Ovary (tissue), 9 donors: ENCODE results near the gene TMEM184A. TPM values are rescaled to one million over a fixed set of nuclear protein-coding genes. Genes with fewer than 3 reads are reported as not detected.

Source experiments
- DNase-seq, 5 donors: peaks; one replicate each; pipeline ENCODE4 v3.0.0-alpha.2; 2019 to 2020
- H3K27ac ChIP-seq, 2 donors: fragments of 200-600 bp; one replicate each; pipeline versions ENCODE4 v1.5.1 to v1.8.0; 2019 to 2022
- H3K27me3 ChIP-seq: fragments of 200-600 bp; one replicate; pipeline ENCODE4 v1.8.0; 2022
- H3K36me3 ChIP-seq: fragments of 200-600 bp; sonication (generic); one replicate; pipeline ENCODE4 v1.5.1; 2019
- H3K4me1 ChIP-seq: one replicate; pipeline ENCODE4 v1.8.1; 2013; ENCODE audit warnings: mild to moderate bottlenecking, moderate library complexity; ENCODE audit not compliant: insufficient read depth
- H3K4me3 ChIP-seq: fragments of 200-600 bp; sonication (generic); one replicate; pipeline ENCODE4 v1.5.1; 2017
- H3K9me3 ChIP-seq, 2 donors: fragments of 200-600 bp in 1 of 2; sonication (generic) in 1 of 2; one replicate each; pipeline versions ENCODE4 v1.5.1 to v1.8.1; 2013 to 2019; ENCODE audit warnings: mild to moderate bottlenecking in 1 of 2, moderate library complexity in 1 of 2
- EP300 ChIP-seq: sonication (generic); formaldehyde crosslinking; IDR thresholded peaks from one replicate; pipeline ENCODE4 v1.6.1; 2017; ENCODE audit warnings: antibody characterized with exemption
- POLR2A ChIP-seq: fragments of 450-650 bp; IDR thresholded peaks from one replicate; pipeline ENCODE4 v1.6.1; 2017; ENCODE audit warnings: antibody characterized with exemption, mild to moderate bottlenecking, moderate library complexity
- WGBS, 3 donors: extraction: QIAGEN DNeasy Blood & Tissue Kit in 1 of 3; methylation state at CpG; one replicate each; pipeline versions ENCODE4 v1.1.5 to v1.1.7; 2013 to 2017; 5-methylcytosine and 5-hydroxymethylcytosine counted together
- intact Hi-C, 4 donors: fragments of 100-400 bp; cut with DNase I; formaldehyde crosslinking; loops; one replicate each; pipeline versions ENCODE4 v1.11.0 to v1.15.1; 2022 to 2023
- polyA plus RNA-seq, 2 donors: library from polyadenylated mRNA; stranded (reverse); fragments of 200-250 nt in 1 of 2; fragments of 350-450 nt in 1 of 2; fragmentation: Illumina TruSeq in 1 of 2; extraction: RNeasy Lipid Tissue Mini Kit (QIAGEN cat#74804) in 1 of 2; gene quantifications; one replicate each; pipeline ENCODE4 v1.2.3, GENCODE V29; 2013 to 2014
- total RNA-seq, 7 donors: library from RNA; depleted of rRNA in 2 of 7; stranded (reverse); fragments of >200 nt in 2 of 7; fragmentation: NEBNext Ultra II Directional in 3 of 7; extraction: Animal tissue kit (Norgen Biotek cat#: 25700) in 3 of 7; gene quantifications; one replicate each; pipeline versions ENCODE4 v1.1.0 to v1.2.4, GENCODE V29; 2016 to 2023
- TF ChIP-seq, protein P1 (sequence below), 3 donors: fragments of 450-650 bp in 2 of 3; fragments of 200-600 bp in 1 of 3; IDR thresholded peaks; one replicate each; pipeline versions ENCODE4 v1.5.1 to v1.8.0; 2016 to 2022; ENCODE audit warnings: antibody characterized with exemption in 3 of 3, mild to moderate bottlenecking in 1 of 3
- donor health status: DM: no; HTN: no; CAD: no; lungs with moderate emphysema.
- donor health status: DM: no; HTN: no; CAD: no.
- donor health status: Bipolar disorder and iron deficiency.
- donor health status: DM: yes; HTN: yes; CAD: no.
- donor health status: DM: no; HTN: no; CAD: no.
- donor health status: DM: yes; HTN: yes; CAD: no.

TMEM184A gene
- total and polyA plus RNA-seq, 9 donors = 0.05 to 8.4 (median 1.6) TPM; not detected in 2

DNA sequence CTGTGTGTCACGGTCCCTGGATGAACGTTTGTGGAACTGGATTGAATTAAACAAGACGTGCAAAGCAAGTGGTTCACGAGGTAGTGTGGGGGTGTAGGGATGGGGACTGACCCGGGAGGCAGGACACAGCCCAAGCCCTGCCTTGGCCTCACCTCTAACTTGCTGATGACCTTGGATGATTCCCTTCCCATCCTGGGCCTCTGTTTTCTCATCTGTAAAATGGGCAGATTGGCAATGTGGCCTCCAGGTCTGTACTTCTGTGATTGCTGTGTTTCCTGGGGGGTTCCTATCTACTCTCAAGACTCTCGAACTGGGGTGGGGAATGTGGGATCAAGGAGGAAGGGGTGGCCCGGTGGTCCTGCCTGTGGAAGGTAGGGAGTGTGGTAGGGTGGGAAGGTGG, 19.8 kb upstream of the TMEM184A start:
- peaks cover 3% of the 10 kb centered on the region for H3K4me1 ChIP-seq
- H3K27ac ChIP-seq = no peak overlapping the region
- intact Hi-C loops = loop anchor here in 2 of 4 donors (5.0 to 10.0 kb wide), 2 partner anchors 769 to 771 kb away; no protein-coding TSS in a partner anchor
- H3K4me3 ChIP-seq = no peak overlapping the region
- no peaks in the 10 kb centered on the region for H3K36me3 ChIP-seq
- no peaks in the 10 kb centered on the region for H3K9me3 ChIP-seq
- TF ChIP-seq POLR2A (no peak), EP300 (no peak)
- TF ChIP-seq, protein P1, sequence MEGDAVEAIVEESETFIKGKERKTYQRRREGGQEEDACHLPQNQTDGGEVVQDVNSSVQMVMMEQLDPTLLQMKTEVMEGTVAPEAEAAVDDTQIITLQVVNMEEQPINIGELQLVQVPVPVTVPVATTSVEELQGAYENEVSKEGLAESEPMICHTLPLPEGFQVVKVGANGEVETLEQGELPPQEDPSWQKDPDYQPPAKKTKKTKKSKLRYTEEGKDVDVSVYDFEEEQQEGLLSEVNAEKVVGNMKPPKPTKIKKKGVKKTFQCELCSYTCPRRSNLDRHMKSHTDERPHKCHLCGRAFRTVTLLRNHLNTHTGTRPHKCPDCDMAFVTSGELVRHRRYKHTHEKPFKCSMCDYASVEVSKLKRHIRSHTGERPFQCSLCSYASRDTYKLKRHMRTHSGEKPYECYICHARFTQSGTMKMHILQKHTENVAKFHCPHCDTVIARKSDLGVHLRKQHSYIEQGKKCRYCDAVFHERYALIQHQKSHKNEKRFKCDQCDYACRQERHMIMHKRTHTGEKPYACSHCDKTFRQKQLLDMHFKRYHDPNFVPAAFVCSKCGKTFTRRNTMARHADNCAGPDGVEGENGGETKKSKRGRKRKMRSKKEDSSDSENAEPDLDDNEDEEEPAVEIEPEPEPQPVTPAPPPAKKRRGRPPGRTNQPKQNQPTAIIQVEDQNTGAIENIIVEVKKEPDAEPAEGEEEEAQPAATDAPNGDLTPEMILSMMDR (IDR thresholded peaks at IDR 0.05) = no peak
- DNase-seq = no peak
- H3K27me3 ChIP-seq = no peaks in the 10 kb centered on the region
- WGBS, 3 donors = 79 to 89% (median 83%) methylated on average over 7 of the region's 7 CpGs

DNA sequence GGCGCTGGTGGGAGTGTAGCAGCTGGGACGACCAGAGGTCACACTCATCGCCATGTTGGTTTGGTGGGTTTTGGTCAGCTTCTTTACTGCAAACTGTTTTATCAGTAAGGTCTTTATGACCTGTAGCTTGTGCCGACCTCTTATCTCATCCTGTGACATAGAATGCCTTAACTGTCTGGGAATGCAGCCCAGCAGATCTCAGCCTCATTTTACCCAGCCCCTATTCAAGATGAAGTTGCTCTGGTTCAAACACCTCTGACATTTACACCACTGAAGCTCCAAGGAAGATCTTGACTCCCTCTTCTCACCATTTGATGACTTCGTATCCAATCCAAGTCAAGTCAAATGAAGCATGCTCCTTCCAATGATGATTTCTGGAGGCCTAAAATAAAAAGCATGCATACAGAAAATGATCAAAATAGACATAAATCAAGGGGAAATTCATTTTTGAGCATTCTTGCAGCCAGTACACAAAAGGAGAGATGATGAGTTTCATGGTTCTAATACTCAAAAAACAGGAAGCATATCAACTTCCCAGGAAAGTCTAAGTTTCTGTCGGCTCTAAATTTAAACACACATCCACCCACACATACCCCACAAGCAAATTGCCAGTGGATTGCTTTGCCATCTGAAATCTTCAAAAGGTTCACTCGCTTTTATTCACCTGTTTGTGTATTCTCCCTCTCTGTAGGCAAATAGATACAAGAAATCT, 16.3 kb upstream of the TMEM184A start:
- Histone ChIP-seq H3K36me3 (no peaks in the 10 kb centered on the region), H3K9me3 (no peaks in the 10 kb centered on the region), H3K4me3 (no peak overlapping the region), H3K27me3 (no peaks in the 10 kb centered on the region), H3K4me1 (peaks cover 7% of the 10 kb centered on the region), H3K27ac (no peak overlapping the region)
- TF ChIP-seq, protein P1 (IDR thresholded peaks at IDR 0.05) = no peak
- TF ChIP-seq EP300 (no peak), POLR2A (no peak)
- DNase-seq = no peak
- WGBS, 3 donors = 73 to 79% (median 76%) methylated on average over 7 of the region's 7 CpGs
- intact Hi-C loops = loop anchor here in 3 of 4 donors (5.0 to 10.0 kb wide), 4 partner anchors 35 to 780 kb away; partner anchors contain the start of genes EIF3B (in 1 of the 3) and INTS1 (in 1 of the 3)

DNA sequence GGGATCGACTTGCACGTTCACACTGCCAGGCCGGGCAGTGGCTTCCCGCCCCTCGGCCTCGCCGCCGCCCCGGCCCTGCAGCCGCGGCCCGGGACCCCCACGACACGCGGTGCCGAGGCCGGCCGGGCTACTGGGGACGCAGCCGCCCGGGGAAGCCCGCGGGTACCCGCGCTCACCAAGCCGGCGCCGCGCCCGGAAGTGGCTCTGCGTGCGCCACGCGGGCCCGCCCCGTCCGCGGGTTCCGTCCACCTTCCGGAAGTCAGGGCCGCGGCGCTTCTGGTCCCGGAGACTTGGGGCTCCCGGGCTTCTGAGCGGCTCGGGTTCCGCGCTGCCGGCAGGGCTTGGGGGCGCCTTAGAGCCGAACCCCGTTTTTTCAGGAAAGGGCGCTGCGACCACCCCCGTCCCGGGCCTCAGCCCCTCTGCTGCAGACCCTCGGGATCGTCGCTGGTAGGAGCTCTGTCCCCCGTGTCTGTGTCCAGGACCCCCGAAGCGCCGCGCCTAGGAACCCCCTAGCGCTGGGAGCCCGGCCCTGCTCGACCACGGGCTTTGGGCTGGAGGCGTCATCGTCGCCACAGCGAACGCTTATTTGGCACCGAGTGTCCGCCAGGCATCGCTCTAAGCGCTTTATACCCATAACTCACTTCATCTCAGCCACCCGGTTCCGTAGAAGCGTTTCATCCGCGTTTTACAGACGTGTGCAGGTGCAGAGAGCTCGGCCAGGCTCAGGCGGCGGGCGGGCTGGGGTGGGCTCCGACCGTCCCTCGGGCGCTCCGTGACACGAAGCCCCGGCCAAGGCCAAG, 14.0 kb upstream of the TMEM184A start, which contains the start of gene PSMG3:
Gene PSMG3 (minus strand): TSS at position 200 of the 800 bp plus-strand sequence. CDS start 693 bp downstream, outside the sequence.
- Histone ChIP-seq H3K27ac (peak within 1 kb of the TSS; percentile 62 to 87), H3K4me1 (peaks cover 7% of the 10 kb centered on the region), H3K36me3 (no peaks in the 10 kb centered on the region), H3K9me3 (no peaks in the 10 kb centered on the region), H3K27me3 (no peaks in the 10 kb centered on the region), H3K4me3 (peak within 1 kb of the TSS; percentile 87)
- TF ChIP-seq EP300 (no peak), POLR2A (peak; percentile 75)
- TF ChIP-seq, protein P1 (IDR thresholded peaks at IDR 0.05) = peak; percentile 2 to 69 (median 51)
- DNase-seq = peak; percentile 89 to 94 (median 91)
- 0% methylated on average over 55 to 95 of the region's 95 CpGs for WGBS, 3 donors
- intact Hi-C loops = loop anchor here in 3 of 4 donors (5.0 to 10.0 kb wide), 4 partner anchors 33 to 782 kb away; partner anchors contain the start of genes EIF3B (in 1 of the 3) and INTS1 (in 1 of the 3)

DNA sequence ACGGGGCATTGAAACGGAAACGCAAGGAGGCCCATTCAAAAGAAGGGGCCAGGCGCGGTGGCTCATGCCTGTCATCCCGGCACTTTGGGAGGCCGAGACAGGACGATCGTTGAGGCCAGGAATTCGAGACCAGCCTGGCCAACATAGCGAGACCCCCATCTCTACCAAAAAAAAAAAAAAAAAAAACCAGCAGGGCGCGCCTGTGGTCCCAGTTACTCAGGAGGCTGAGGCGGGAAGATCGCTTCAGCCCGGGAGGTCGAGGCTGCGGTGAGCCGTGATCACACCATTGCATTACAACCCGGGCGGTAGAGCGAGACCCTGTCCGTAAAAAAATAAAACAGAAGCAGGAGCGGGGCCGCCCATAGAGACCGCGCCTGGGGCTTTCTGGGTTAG, 13.4 kb upstream of the TMEM184A start:
- no peaks in the 10 kb centered on the region for H3K9me3 ChIP-seq
- intact Hi-C loops = no loop called here
- WGBS, 3 donors = 17 to 23% (median 19%) methylated on average over 27 of the region's 27 CpGs
- peaks cover 7% of the 10 kb centered on the region for H3K4me1 ChIP-seq
- no peak for DNase-seq
- peak overlapping the region; percentile 62 to 87 for H3K27ac ChIP-seq
- H3K4me3 ChIP-seq = peak overlapping the region; percentile 87
- TF ChIP-seq EP300 (no peak), POLR2A (no peak)
- TF ChIP-seq, protein P1 (IDR thresholded peaks at IDR 0.05) = no peak
- no peaks in the 10 kb centered on the region for H3K36me3 ChIP-seq
- H3K27me3 ChIP-seq = no peaks in the 10 kb centered on the region
